HepG2 (cell line): ENCODE measurements around the gene NAXD. TPM values are rescaled to one million over a fixed set of nuclear protein-coding genes. Genes with fewer than 3 reads are reported as not detected.

Source experiments
- ATAC-seq: fragments of 200-7000 bp; cut with Tn5 transposase; 3 replicates; pipeline ENCODE4 v1.9.1; 2020; ENCODE audit warnings: mild to moderate bottlenecking, moderate library complexity
- BruUV-seq: library from RNA; stranded (reverse); fragments of 400-500 nt; replicated peaks from 2 replicates; lab custom pipeline; 2021; lab: Mats Ljungman, UMichigan
- CTCF ChIA-PET: fragments of 300-600 bp; formaldehyde crosslinking; extraction: SDS; loops from one replicate; lab custom pipeline; 2021; ENCODE audit warnings: low total read pairs, inconsistent platforms, low intra/inter-chr PET ratio; lab: Yijun Ruan, JAX
- POLR2A ChIA-PET: fragments of 350-600 bp; sonication (Branson Sonifier 250); formaldehyde crosslinking; loops from one replicate; lab custom pipeline; 2020; ENCODE audit warnings: antibody characterized with exemption, inconsistent platforms; lab: Yijun Ruan, JAX
- DNase-seq: peaks from one replicate; pipeline ENCODE4 v3.0.0-alpha.2; 2015; ENCODE audit warnings: low spot score
- FAIRE-seq: peaks from 3 replicates; lab custom pipeline; 2011; peaks lifted over from hg19 to GRCh38; lab: Jason Lieb, UNC
- H2AFZ ChIP-seq: one replicate; pipeline ENCODE4 v1.6.1; 2011; ENCODE audit warnings: low read length, inconsistent platforms
- H3K27ac ChIP-seq: fragments of 300-600 bp; 3 replicates; pipeline ENCODE4 v1.8.0; 2011; ENCODE audit warnings: mixed run types, mild to moderate bottlenecking, mixed read lengths, low read length, inconsistent platforms; ENCODE audit not compliant: insufficient read depth; ENCODE audit errors: extremely low read length
- H3K27me3 ChIP-seq, 2 experiments: fragments of 200-600 bp in 1 of 2; 2 replicates in 1 of 2; 3 replicates in 1 of 2; pipeline versions ENCODE4 v1.6.0 to v1.8.0; 2011; ENCODE audit warnings: low read length in 2 of 2, mild to moderate bottlenecking in 2 of 2, moderate library complexity in 2 of 2, inconsistent platforms in 1 of 2; ENCODE audit not compliant: insufficient read depth in 2 of 2, control insufficient read depth in 1 of 2
- H3K36me3 ChIP-seq, 2 experiments: fragments of 200-600 bp in 1 of 2; replicated peaks in 1 of 2; 2 replicates in 1 of 2; 3 replicates in 1 of 2; pipeline versions ENCODE4 v1.5.1 to v1.8.0; 2011; ENCODE audit warnings: low read length in 2 of 2, inconsistent platforms in 1 of 2; ENCODE audit not compliant: insufficient read depth in 2 of 2, control insufficient read depth in 1 of 2
- H3K4me1 ChIP-seq: 2 replicates; pipeline ENCODE4 v1.5.1; 2012; ENCODE audit warnings: low read length, inconsistent platforms; ENCODE audit not compliant: insufficient read depth
- H3K4me2 ChIP-seq: 2 replicates; pipeline ENCODE4 v1.6.0; 2011; ENCODE audit warnings: low read depth, low read length, inconsistent platforms
- H3K4me3 ChIP-seq, 3 experiments: fragments of 200-600 bp in 1 of 3; sonication (generic), shearing (Covaris generic) in 1 of 3; replicated peaks in 1 of 3; 2 replicates each; pipeline ENCODE4 v1.5.1; 2011 to 2016; ENCODE audit warnings: low read length in 3 of 3, inconsistent platforms in 2 of 3, low read depth in 2 of 3, mild to moderate bottlenecking in 2 of 3, control low read depth in 1 of 3, mixed read lengths in 1 of 3; ENCODE audit not compliant: insufficient read depth in 1 of 3
- H3K79me2 ChIP-seq: one replicate; pipeline ENCODE4 v1.6.1; 2011; ENCODE audit warnings: low read length, inconsistent platforms; ENCODE audit not compliant: insufficient read depth
- H3K9ac ChIP-seq: 2 replicates; pipeline ENCODE4 v1.6.0; 2011; ENCODE audit warnings: mild to moderate bottlenecking, low read depth, low read length, inconsistent platforms; ENCODE audit not compliant: insufficient read depth
- H3K9me3 ChIP-seq: 2 replicates; pipeline ENCODE4 v1.5.1; 2012; ENCODE audit warnings: mild to moderate bottlenecking, low read length
- H4K20me1 ChIP-seq: 2 replicates; pipeline ENCODE4 v1.6.0; 2011; ENCODE audit warnings: inconsistent platforms, mild to moderate bottlenecking, low read length, moderate library complexity; ENCODE audit not compliant: insufficient read depth
- ATF1 ChIP-seq: IDR thresholded peaks from 2 replicates; pipeline ENCODE4 v1.6.1; 2016; ENCODE audit warnings: mild to moderate bottlenecking, control low read depth
- GABPB1 ChIP-seq: IDR thresholded peaks from 2 replicates; pipeline ENCODE4 v1.6.1; 2016; ENCODE audit warnings: mild to moderate bottlenecking, missing genetic modification reagents, moderate library complexity, missing compliant biosample characterization
- HNRNPUL1 ChIP-seq: fragments of 200-400 bp; formaldehyde crosslinking; IDR thresholded peaks from 2 replicates; pipeline ENCODE4 v1.6.1; 2017; ENCODE audit warnings: low read depth, mild to moderate bottlenecking, low read length, moderate library complexity
- MAF1 ChIP-seq: sonication (generic); formaldehyde crosslinking; IDR thresholded peaks from 2 replicates; pipeline ENCODE4 v1.5.0; 2020; ENCODE audit warnings: missing genetic modification reagents, borderline replicate concordance
- MEF2D ChIP-seq: sonication (generic); formaldehyde crosslinking; IDR thresholded peaks from 2 replicates; pipeline ENCODE4 v1.5.1; 2020; ENCODE audit warnings: mild to moderate bottlenecking, missing genetic modification reagents
- NFRKB ChIP-seq: fragments of 450-650 bp; IDR thresholded peaks from 2 replicates; pipeline ENCODE4 v1.6.1; 2017
- PHB2 ChIP-seq: fragments of 450-650 bp; IDR thresholded peaks from 2 replicates; pipeline ENCODE4 v1.6.1; 2018; ENCODE audit not compliant: partially characterized antibody
- RFXAP ChIP-seq: sonication (generic); formaldehyde crosslinking; IDR thresholded peaks from 2 replicates; pipeline ENCODE4 v1.4.0; 2020; ENCODE audit warnings: missing genetic modification reagents, borderline replicate concordance
- THYN1 ChIP-seq: sonication (generic); formaldehyde crosslinking; IDR thresholded peaks from 2 replicates; pipeline ENCODE4 v1.8.1; 2023; ENCODE audit warnings: low read depth, mild to moderate bottlenecking, moderate library complexity, missing genetic modification reagents, borderline replicate concordance
- ZBED4 ChIP-seq: sonication (generic); formaldehyde crosslinking; IDR thresholded peaks from 2 replicates; pipeline ENCODE4 v1.4.0; 2020; ENCODE audit warnings: missing genetic modification reagents, borderline replicate concordance
- ZGPAT ChIP-seq: IDR thresholded peaks from 2 replicates; pipeline ENCODE4 v1.6.1; 2016; ENCODE audit warnings: mild to moderate bottlenecking
- ZNF253 ChIP-seq: sonication (generic); formaldehyde crosslinking; IDR thresholded peaks from 2 replicates; pipeline ENCODE4 v1.8.0; 2022; ENCODE audit warnings: mild to moderate bottlenecking, missing genetic modification reagents, borderline replicate concordance
- ZNF296 ChIP-seq: sonication (generic); formaldehyde crosslinking; conservative IDR thresholded peaks from 2 replicates; pipeline ENCODE4 v1.5.0; 2020; ENCODE audit warnings: mild to moderate bottlenecking, missing genetic modification reagents
- ZNF414 ChIP-seq: sonication (generic); formaldehyde crosslinking; IDR thresholded peaks from 2 replicates; pipeline ENCODE4 v1.5.0; 2020; ENCODE audit warnings: missing genetic modification reagents
- ZNF543 ChIP-seq: sonication (generic); formaldehyde crosslinking; IDR thresholded peaks from 2 replicates; pipeline ENCODE4 v1.4.0; 2020; ENCODE audit warnings: mild to moderate bottlenecking, missing genetic modification reagents
- ZNF546 ChIP-seq: sonication (generic); formaldehyde crosslinking; conservative IDR thresholded peaks from 2 replicates; pipeline ENCODE4 v1.8.1; 2023; ENCODE audit warnings: mild to moderate bottlenecking, missing genetic modification reagents
- ZNF556 ChIP-seq: sonication (generic); formaldehyde crosslinking; IDR thresholded peaks from 2 replicates; pipeline ENCODE4 v1.4.0; 2020; ENCODE audit warnings: mild to moderate bottlenecking, missing genetic modification reagents, borderline replicate concordance
- ZNF784 ChIP-seq: sonication (generic); formaldehyde crosslinking; IDR thresholded peaks from 2 replicates; pipeline ENCODE4 v1.5.1; 2020; ENCODE audit warnings: missing genetic modification reagents, mild to moderate bottlenecking, borderline replicate concordance
- WGBS: methylation state at CpG from one replicate; pipeline ENCODE4 v1.1.6; 2017; ENCODE audit warnings: low lambda C conversion rate; 5-methylcytosine and 5-hydroxymethylcytosine counted together
- in situ Hi-C: cut with HindIII; loops from 2 replicates; pipeline ENCODE4 v1.10.0; 2017; ENCODE audit warnings: low pct_unique_long_range_greater_than_20kb; ENCODE audit not compliant: extremely low pct_ligation_motif_present
- intact Hi-C: fragments of 100-400 bp; cut with micrococcal nuclease; formaldehyde crosslinking; loops from one replicate; pipeline ENCODE4 v1.10.0; 2022; ENCODE audit not compliant: unreplicated experiment
- polyA plus RNA-seq, 8 experiments: library from polyadenylated mRNA; depleted of rRNA in 3 of 8; stranded (reverse) in 7 of 8; unstranded in 1 of 8; fragments of >200 nt; fragmentation: Illumina TruSeq in 4 of 8; extraction: Trizol in 4 of 8; gene quantifications; 2 replicates each; pipeline versions ENCODE4 v1.2.1 to v1.2.3, GENCODE V29; 2011 to 2016; ENCODE audit warnings: low read depth in 4 of 8, missing spikeins in 1 of 8, mixed read lengths in 1 of 8; ENCODE audit not compliant: insufficient read depth in 1 of 8
- total RNA-seq, 5 experiments: library from RNA; depleted of rRNA; stranded (reverse); fragments of >200 nt; fragmentation: Illumina TruSeq; extraction: Trizol; gene quantifications; 2 replicates each; pipeline ENCODE4 v1.2.3, GENCODE V29; 2016; ENCODE audit warnings: low read depth in 1 of 5

Gene NAXD
- total and polyA plus RNA-seq, 2 of the 13 experiments (the other 11 are each of a cell fraction or from before 2014, with no cell fraction given) = 19.0 to 23.2 TPM

- BruUV-seq = no TSS peak
- Histone ChIP-seq H3K36me3 (peaks cover 19 to 73% of the 10 kb centered on the region in 2 experiments; a peak in 4 of 5 replicates), H3K27me3 (no peaks in the 10 kb centered on the region), H3K4me1 (peaks cover 14% of the 10 kb centered on the region; the same call in 1 of the 2 replicates), H3K4me3 (no peak overlapping the region), H3K27ac (no peak overlapping the region), H3K4me2 (no peak overlapping the region), H3K9ac (no peak overlapping the region), H3K9me3 (no peaks in the 10 kb centered on the region), H4K20me1 (peaks cover 22% of the 10 kb centered on the region), H2AFZ (no peak overlapping the region), H3K79me2 (peaks cover 87% of the 10 kb centered on the region)
- ChIA-PET POLR2A (no interaction called here), CTCF (no interaction called here)
- in situ Hi-C loops (no loop called here), intact Hi-C loops (no loop called here)
- 92% methylated on average over 9 of the region's 9 CpGs for WGBS
- ATAC-seq (no peak), FAIRE-seq (no peak), DNase-seq (no peak)
- TF ChIP-seq ZBED4 (CRISPR knock-in tag) = no peak
- no peak for TF ChIP-seq ZNF784 (CRISPR knock-in tag)
- no peak for TF ChIP-seq ATF1 (CRISPR knock-in tag)
- no peak for TF ChIP-seq ZNF253 (CRISPR knock-in tag)
- TF ChIP-seq MEF2D (CRISPR knock-in tag) = no peak
- TF ChIP-seq ZNF414 (CRISPR knock-in tag) = no peak
- no peak for TF ChIP-seq PHB2
- no peak for TF ChIP-seq ZNF296 (CRISPR knock-in tag)
- TF ChIP-seq ZNF543 (CRISPR knock-in tag) = no peak
- no peak for TF ChIP-seq MAF1 (CRISPR knock-in tag)
- no peak for TF ChIP-seq THYN1 (CRISPR knock-in tag)
- TF ChIP-seq RFXAP = no peak
- no peak for TF ChIP-seq NFRKB
- no peak for TF ChIP-seq ZGPAT (CRISPR knock-in tag)
- no peak for TF ChIP-seq HNRNPUL1
- no peak for TF ChIP-seq GABPB1 (CRISPR knock-in tag)
- no peak for TF ChIP-seq ZNF546 (CRISPR knock-in tag)
- no peak for TF ChIP-seq ZNF556
Measured at GRCh38 chr13:110626521-110626920, 11.2 kb downstream of the NAXD start.
